Transverse colon (tissue), 3 donors: ENCODE measurements around the gene ADRA2A.

Source experiments
- CTCF ChIP-seq, 5 experiments: fragments of 200-600 bp in 3 of 5; fragments of 450-650 bp in 2 of 5; sonication (generic) in 3 of 5; IDR thresholded peaks; 1 replicate in 2 of 5; 2 replicates in 3 of 5; pipeline ENCODE4 v1.5.1; 2016 to 2017; ENCODE audit warnings: antibody characterized with exemption in 5 of 5, inconsistent platforms in 3 of 5, mild to moderate bottlenecking in 2 of 5, moderate library complexity in 1 of 5
- POLR2A ChIP-seq: fragments of 450-650 bp; IDR thresholded peaks from one replicate; pipeline ENCODE4 v1.6.1; 2016; ENCODE audit warnings: antibody characterized with exemption, mild to moderate bottlenecking, moderate library complexity

GRCh38 chr10:111101796-111102195, 25.0 kb downstream of the ADRA2A start:
- TF ChIP-seq CTCF (IDR thresholded peaks at IDR 0.05): no peak
- TF ChIP-seq POLR2A: no peak
